ENCODE measurements around the gene ADAMTS17. TPM values are rescaled to one million over a fixed set of nuclear protein-coding genes. Genes with fewer than 3 reads are reported as not detected.

The ADAMTS17 gene
- total RNA-seq, 1 experiment from 2014 or later, result 3.2 TPM

- POLR2A ChIA-PET (ENCODE audit: unreplicated experiment), result no interaction called here
- BruUV-seq (replicated peaks), result no TSS peak
- intact Hi-C loops (cut with micrococcal nuclease; ENCODE audit: unreplicated experiment), result no loop called here
Observed at GRCh38 chr15:100334456-100334855, 7.3 kb downstream of the ADAMTS17 start.

GRCh38 chr15:100334015-100334414 lies 7.8 kb downstream of the ADAMTS17 start:
- H3K9me3 ChIP-seq (ENCODE audit: insufficient read depth, low read depth), result no peaks in the 10 kb centered on the region
- no peaks in the 10 kb centered on the region for H3K79me2 ChIP-seq (ENCODE audit: low read depth)
- H3K27me3 ChIP-seq (ENCODE audit: insufficient read depth, low read depth), result no peaks in the 10 kb centered on the region
- TF ChIP-seq EZH2 (IDR thresholded peaks at IDR 0.05; ENCODE audit: low read depth) (no peak), CTCF (conservative IDR thresholded peaks at IDR 0.05) (no peak)
- H3K36me3 ChIP-seq (ENCODE audit: low read depth), result no peaks in the 10 kb centered on the region
- no peaks in the 10 kb centered on the region for H4K20me1 ChIP-seq (ENCODE audit: insufficient read depth)
- H3K4me2 ChIP-seq, result no peak overlapping the region
- ChIA-PET POLR2A (ENCODE audit: unreplicated experiment) (no interaction called here), CTCF (no interaction called here)
- H3K4me3 ChIP-seq, result no peak overlapping the region
- H2AFZ ChIP-seq, result no peak overlapping the region
- intact Hi-C loops (cut with micrococcal nuclease; ENCODE audit: unreplicated experiment), result no loop called here
- H3K27ac ChIP-seq, result no peak overlapping the region
- H3K4me1 ChIP-seq (replicated peaks; ENCODE audit: insufficient read depth), result no peaks in the 10 kb centered on the region
- H3K9me2 ChIP-seq (ENCODE audit: insufficient read depth), result no peaks in the 10 kb centered on the region
- BruUV-seq (replicated peaks), result no TSS peak
- DNase-seq, result no peak
- H3F3A ChIP-seq (ENCODE audit: insufficient read depth, low read depth), result no peaks in the 10 kb centered on the region

More at GRCh38 chr15:100334456-100334855, 7.3 kb downstream of the ADAMTS17 start:
- H3K9me3 ChIP-seq (ENCODE audit: insufficient read depth, low read depth), result no peaks in the 10 kb centered on the region
- no peak overlapping the region for H2AFZ ChIP-seq
- H3K4me1 ChIP-seq (replicated peaks; ENCODE audit: insufficient read depth), result no peaks in the 10 kb centered on the region
- no peaks in the 10 kb centered on the region for H3K36me3 ChIP-seq (ENCODE audit: low read depth)
- no peak overlapping the region for H3K27ac ChIP-seq
- H3F3A ChIP-seq (ENCODE audit: insufficient read depth, low read depth), result no peaks in the 10 kb centered on the region
- H3K4me3 ChIP-seq, result no peak overlapping the region
- no peaks in the 10 kb centered on the region for H3K9me2 ChIP-seq (ENCODE audit: insufficient read depth)
- no peak for TF ChIP-seq CTCF (conservative IDR thresholded peaks at IDR 0.05)
- no peak for TF ChIP-seq EZH2 (IDR thresholded peaks at IDR 0.05; ENCODE audit: low read depth)
- CTCF ChIA-PET, result no interaction called here
- H4K20me1 ChIP-seq (ENCODE audit: insufficient read depth), result no peaks in the 10 kb centered on the region
- no peaks in the 10 kb centered on the region for H3K79me2 ChIP-seq (ENCODE audit: low read depth)
- DNase-seq, result no peak
- no peaks in the 10 kb centered on the region for H3K27me3 ChIP-seq (ENCODE audit: insufficient read depth, low read depth)
- H3K4me2 ChIP-seq, result no peak overlapping the region

GRCh38 chr15:100333236-100333635 lies 8.5 kb downstream of the ADAMTS17 start:
- no peaks in the 10 kb centered on the region for H4K20me1 ChIP-seq (ENCODE audit: insufficient read depth)
- H3K4me3 ChIP-seq, result no peak overlapping the region
- no peaks in the 10 kb centered on the region for H3K9me3 ChIP-seq (ENCODE audit: insufficient read depth, low read depth)
- no TSS peak for BruUV-seq (replicated peaks)
- no peaks in the 10 kb centered on the region for H3K79me2 ChIP-seq (ENCODE audit: low read depth)
- no peaks in the 10 kb centered on the region for H3F3A ChIP-seq (ENCODE audit: insufficient read depth, low read depth)
- no peak for DNase-seq
- ChIA-PET POLR2A (ENCODE audit: unreplicated experiment) (no interaction called here), CTCF (no interaction called here)
- H3K27me3 ChIP-seq (ENCODE audit: insufficient read depth, low read depth), result no peaks in the 10 kb centered on the region
- no peaks in the 10 kb centered on the region for H3K36me3 ChIP-seq (ENCODE audit: low read depth)
- H2AFZ ChIP-seq, result no peak overlapping the region
- no peak for TF ChIP-seq CTCF (conservative IDR thresholded peaks at IDR 0.05)
- no peak for TF ChIP-seq EZH2 (IDR thresholded peaks at IDR 0.05; ENCODE audit: low read depth)
- H3K9me2 ChIP-seq (ENCODE audit: insufficient read depth), result no peaks in the 10 kb centered on the region
- no peaks in the 10 kb centered on the region for H3K4me1 ChIP-seq (replicated peaks; ENCODE audit: insufficient read depth)
- H3K4me2 ChIP-seq, result no peak overlapping the region
- no peak overlapping the region for H3K27ac ChIP-seq
- intact Hi-C loops (cut with micrococcal nuclease; ENCODE audit: unreplicated experiment), result no loop called here
